Jurkat, Clone E6-1 (cell line): ENCODE measurements around the gene OR8B8. TPM values are rescaled to one million over a fixed set of nuclear protein-coding genes. Genes with fewer than 3 reads are reported as not detected.
"Not testable (repeated sequence)": the region's sequence is repeated elsewhere in the genome, so short reads cannot be mapped to it uniquely, and the experiment has no call there.

Experiments
- DNase-seq: peaks from one replicate; pipeline ENCODE4 v3.0.0-alpha.2; 2011; ENCODE audit warnings: low read depth, low spot score
- H3K4me3 ChIP-seq: 2 replicates; pipeline ENCODE4 v1.5.1; 2011; ENCODE audit warnings: mild to moderate bottlenecking, low read length, control low read depth, moderate library complexity
- polyA plus RNA-seq: library from polyadenylated mRNA; unstranded; fragments of >200 nt; gene quantifications from one replicate; pipeline ENCODE4 v1.2.1, GENCODE V29; 2012; ENCODE audit warnings: missing spikeins; ENCODE audit not compliant: insufficient read length, insufficient read depth

Gene OR8B8, protein sequence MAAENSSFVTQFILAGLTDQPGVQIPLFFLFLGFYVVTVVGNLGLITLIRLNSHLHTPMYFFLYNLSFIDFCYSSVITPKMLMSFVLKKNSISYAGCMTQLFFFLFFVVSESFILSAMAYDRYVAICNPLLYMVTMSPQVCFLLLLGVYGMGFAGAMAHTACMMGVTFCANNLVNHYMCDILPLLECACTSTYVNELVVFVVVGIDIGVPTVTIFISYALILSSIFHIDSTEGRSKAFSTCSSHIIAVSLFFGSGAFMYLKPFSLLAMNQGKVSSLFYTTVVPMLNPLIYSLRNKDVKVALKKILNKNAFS
- polyA plus RNA-seq = not detected

DNA sequence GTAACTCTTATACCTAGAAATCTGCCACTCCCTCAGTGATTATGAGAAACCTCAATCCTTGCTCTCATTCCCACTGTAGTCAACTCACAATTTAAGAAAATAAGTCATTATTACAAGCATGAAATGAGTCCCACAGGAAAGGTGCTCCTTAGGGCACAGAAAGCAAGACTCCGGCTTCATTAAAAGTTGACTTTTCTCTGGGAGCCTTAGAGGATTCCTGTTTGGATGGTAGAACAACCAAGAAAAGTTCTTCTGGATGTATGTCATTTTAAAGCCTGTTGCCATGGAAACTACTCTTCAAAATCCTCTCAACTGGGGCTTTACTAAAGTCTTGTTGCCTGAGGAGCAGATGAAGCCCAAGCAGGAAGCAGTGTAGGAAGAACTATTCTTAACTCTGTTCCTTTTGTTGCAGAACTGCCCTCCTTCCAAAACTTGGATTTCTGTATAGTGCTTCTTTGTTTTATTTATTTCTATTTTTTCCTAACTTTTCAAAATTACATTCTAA, at the start of gene OR8B8:
Gene OR8B8, minus strand, starts transcription at position 51 of the 505 bp plus-strand sequence. CDS start 4,611 bp downstream, outside the sequence.
- no peak for DNase-seq
- no peak within 1 kb of the TSS for H3K4me3 ChIP-seq

DNA sequence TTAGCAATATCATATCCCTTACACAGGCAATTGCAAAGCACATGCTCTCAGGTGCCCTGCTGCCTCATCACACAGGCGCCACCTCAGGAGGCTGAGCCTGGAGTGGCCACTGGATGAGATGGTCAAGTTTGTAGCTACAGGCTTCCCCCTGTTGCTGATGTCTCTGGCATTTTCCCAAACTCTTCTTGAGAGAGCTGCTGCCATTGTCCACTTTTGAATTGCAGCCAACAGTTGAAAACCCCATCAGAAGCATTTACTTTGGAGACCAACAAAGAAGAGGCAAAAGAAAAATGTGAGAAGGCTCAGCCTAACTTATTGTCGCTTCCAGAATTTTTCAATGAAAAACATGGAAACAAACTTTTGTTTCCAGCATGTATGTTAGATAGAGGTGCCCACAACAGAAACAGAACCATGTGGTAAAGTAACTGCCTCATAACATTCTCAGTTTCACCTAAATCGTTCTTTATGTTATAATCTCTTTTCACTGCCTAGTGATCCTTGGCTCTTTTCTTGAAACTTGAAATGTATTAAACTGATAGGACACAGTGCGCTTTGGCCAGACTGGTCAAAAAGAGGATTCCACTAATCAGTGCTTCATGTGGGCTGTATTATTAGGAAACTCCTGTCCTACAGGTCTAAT, 47.6 kb upstream of the OR8B8 start:
- DNase-seq = no peak
- H3K4me3 ChIP-seq = no peak overlapping the region

DNA sequence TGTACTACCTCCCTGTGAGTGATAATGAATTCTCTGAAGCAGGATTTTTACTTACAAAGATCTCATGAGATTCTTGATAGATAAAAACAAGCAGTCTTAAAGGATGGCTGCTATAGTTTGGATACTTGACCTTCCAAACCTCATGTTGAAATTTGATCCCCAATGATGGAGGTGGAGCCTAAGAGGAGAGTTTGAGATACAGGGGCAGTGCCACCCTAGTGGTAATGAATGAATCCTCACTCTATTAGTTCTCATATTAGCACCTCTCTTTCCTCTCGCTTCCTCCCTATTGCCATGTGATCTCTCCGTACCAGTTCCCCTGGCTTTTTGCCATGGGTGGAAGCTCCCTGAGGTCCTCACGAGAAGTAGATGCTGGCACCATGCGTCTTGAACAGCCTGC, 37.9 kb upstream of the OR8B8 start:
- DNase-seq = no peak
- H3K4me3 ChIP-seq = no peak overlapping the region

DNA sequence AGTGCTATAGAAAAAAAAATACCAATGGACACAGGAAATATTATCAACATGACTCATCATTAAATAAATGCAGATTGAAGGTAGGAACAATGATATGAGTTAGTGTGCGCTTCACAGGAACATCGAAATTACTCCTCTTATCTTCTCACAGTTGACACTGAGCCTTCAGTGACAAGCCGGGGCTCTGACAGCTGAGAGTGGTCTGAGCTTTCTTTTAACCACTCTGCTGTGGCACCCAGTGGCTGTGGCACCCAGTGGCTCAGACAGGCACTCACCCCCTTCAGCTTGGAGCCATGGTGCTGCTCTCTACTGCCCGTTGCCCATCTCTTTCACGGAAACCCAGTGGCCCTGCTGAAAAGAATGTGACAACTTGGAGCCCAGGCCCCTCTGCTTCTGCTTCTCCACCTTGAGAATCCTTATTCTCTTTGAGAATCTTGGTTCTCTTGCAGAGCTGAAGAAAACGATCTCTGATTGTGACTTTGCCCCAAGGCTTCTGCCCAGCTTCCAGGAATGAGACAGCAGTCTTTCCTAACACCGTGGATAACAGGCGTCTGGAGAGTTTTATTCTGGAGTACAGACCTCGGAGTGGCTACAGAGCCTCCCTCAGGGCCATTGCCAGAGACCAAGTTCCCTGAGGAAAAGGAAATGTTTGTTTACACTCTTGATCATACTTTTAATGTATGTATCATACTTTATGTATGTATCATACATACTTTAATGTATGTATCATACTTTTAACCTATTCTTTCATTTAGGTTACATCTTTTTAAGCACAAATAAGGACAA, 37.1 kb upstream of the OR8B8 start:
- no peak overlapping the region for H3K4me3 ChIP-seq
- no peak for DNase-seq

DNA sequence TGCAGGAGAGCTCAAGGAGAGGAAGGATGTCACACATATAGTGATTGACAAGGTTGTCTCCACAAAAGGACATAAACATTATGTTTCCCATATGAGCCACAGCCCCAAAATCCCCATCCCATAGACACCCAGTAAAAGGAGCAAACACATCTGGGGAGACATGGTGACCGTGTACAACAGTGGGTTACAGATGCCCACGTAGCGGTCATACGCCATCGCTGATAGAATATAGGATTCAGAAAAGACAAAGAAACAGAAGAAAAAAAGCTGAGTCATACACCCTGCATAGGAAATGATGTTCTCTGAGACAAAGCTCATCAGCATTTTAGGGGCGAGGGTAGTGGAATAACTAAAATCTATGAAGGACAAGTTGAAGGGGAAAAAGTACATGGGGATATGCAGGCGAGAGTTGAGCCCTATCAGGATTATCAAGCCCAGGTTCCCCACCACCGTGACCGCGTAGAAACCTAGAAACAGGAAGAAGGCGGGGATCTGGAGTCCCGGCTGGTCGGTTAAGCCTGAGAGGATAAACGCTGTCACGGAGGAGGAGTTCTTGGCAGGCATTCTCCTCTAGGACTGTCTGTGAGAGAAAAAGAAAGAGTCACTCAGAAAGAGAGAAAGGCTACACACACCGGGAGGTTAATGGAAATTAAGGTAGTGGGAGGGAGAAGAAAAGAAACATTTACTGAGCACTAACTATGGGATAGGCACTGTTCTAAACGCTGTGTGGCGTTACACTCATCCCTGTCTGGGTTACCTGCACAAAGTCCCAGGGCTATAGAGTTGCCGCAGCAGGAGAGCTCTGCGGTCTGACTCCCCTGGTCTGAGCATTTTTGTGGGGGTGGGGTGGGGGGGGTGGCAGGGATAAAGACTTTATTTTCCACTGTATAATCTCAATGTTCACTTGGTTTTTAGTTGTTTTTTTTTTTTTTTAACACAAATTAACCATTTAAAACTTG, 36.1 kb upstream of the OR8B8 start:
- DNase-seq = peak; percentile 40

DNA sequence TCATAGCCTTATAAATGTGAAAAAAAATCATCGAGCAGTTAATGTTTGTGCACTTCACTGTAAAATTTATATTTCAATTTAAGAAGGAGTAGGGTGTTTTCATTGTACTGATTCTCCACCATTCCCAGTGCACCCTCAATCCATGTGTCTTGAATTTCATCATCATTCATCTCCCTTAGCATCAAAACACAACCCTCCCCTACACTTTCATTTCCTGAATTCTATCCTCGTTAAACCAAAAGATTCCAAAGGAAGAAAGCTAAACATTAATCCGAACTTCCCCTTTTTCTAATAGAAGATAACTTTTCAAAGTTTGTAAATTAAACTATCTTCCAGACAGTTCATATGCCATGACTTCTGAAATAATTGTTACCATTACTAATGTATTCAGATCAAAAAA, 34.1 kb upstream of the OR8B8 start:
- H3K4me3 ChIP-seq = no peak overlapping the region
- DNase-seq = no peak

More for the DNA sequence above, 36.1 kb upstream of the OR8B8 start:
- H3K4me3 ChIP-seq = peak overlapping the region; percentile 55

DNA sequence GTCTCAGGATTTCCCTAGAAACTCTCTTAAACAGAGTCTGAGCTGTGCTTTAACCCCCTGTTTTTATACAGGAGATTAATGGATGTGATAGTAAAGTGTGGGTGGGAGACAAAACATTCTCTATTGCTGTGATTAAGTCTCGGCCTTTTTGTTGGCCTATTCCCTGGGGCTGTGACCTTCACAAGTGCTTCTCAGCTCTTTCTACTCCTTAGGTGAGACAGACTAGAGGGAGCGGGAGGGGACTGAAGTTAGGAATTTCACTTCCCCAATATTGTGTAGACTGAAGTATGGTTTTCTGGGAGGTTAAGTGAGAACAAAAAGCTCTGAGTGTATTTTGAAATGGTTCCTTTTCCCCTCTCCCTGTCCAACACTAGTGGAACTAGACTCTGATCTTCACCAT, 29.8 kb upstream of the OR8B8 start:
- no peak overlapping the region for H3K4me3 ChIP-seq
- no peak for DNase-seq

DNA sequence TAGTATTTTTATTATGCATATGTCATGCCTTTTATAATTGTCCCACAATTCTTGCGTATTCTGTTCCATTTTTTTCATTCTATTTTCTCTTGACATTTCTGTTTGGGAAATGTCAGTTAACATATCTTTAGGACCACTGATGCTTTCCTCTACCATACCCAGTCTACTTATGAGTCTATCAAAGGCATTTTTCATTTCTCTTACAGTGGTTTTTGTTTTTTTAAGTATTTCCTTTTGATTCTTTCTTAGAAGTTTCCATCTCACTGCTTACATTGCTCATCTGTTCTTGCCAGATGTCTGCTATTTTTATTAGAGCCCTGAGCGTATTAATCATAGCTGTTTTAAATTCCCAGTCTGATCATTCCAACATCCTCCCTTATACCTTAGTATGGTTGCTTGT, 29.3 kb upstream of the OR8B8 start:
- no peak overlapping the region for H3K4me3 ChIP-seq
- DNase-seq = no peak

DNA sequence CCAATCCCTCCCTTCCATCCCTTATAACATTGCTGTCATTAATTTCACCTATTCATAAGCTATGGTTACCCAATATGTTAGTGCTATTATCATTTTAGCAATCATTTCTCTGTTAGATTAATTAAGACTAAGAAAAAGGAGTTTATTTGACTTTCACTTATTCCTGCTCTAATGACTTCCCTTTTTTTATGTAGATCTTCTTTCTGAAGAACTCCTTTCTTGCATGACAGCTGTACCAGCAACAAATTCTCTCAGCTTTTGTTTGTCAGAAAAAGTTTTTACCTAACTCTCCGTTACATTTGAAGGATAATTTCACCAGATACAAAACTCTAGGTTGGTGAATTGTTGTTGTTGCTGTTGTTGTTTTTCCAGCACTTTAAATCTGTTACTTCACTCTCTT, 28.6 kb upstream of the OR8B8 start:
- H3K4me3 ChIP-seq = no peak overlapping the region
- no peak for DNase-seq

DNA sequence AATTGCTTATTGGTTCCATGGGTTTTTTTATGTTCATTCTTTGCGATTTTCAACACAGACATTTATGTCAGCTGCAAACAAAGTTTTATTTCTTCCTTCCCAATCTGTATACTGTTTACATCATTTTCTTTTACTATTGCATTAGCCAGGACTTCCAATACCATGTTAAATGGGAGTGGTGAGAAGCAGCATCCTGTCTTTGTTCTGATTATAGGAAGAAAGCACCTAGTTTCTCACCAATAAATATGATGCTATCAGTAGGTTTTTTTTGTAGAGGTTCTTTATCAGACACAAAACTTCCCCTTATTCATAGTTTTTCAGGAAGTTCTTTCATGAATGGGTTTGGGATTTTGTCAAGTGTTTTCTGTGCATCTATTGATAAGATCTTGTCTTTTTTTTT, 28.0 kb upstream of the OR8B8 start:
- H3K4me3 ChIP-seq = no peak overlapping the region

DNA sequence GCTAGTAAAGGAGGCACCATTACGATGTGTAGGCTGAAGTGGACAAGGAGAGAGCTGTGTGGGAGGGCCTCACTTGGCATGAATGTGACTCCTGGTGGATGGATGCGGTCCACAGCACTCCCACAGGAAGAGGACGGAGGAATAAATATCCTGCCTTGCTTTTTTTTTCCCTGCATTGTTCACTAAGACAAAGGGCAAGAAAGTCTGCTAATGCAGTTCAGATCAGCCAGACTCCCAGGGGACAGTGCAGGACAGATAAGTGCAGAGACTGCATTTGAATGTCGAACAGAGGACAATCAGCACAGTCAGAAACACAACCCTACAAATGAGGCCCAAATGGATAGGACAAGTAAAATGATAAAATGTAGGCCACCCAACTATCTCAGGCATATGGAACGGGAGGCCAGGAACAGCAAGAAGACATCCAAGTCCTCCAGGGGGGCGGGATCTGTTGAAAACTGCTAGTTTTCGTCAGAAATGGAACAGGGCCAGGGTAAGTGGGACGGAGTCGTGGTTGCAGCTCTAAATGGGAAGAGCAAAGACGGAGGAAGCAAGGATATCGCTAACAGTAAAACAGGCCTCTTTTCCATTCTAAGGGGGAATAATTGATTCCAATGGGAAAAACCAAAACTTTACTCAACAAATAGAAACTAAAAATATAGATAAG, 25.2 kb upstream of the OR8B8 start:
- DNase-seq = no peak
- no peak overlapping the region for H3K4me3 ChIP-seq

More for the DNA sequence above, 28.0 kb upstream of the OR8B8 start:
- DNase-seq = no peak

DNA sequence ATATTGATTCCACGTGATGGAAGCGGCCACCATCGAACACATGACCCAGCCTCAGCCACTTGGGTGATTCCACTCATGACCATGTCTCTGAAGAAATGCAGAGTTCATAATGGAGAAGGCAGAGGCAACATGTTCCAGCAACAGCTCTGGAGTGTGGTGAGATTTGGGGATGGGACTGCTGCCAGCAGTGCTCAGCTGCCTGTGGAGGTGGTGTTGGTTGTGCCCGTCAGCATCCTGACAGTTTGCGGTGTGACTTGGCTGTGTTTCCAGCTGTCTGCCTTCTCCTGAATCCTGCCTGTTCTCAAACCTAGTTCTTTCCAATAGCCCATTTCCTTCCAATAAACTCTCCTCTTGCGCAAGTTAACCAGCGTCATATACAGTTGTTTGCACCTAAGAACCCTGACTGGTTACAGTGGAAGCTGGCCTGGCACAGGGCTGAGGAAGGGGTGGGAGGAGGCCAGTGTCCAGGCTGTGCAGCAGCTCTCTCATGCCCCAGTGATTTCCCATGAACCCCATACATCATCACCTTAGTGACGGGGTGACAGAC, 22.0 kb upstream of the OR8B8 start:
- no peak for DNase-seq
- no peak overlapping the region for H3K4me3 ChIP-seq

DNA sequence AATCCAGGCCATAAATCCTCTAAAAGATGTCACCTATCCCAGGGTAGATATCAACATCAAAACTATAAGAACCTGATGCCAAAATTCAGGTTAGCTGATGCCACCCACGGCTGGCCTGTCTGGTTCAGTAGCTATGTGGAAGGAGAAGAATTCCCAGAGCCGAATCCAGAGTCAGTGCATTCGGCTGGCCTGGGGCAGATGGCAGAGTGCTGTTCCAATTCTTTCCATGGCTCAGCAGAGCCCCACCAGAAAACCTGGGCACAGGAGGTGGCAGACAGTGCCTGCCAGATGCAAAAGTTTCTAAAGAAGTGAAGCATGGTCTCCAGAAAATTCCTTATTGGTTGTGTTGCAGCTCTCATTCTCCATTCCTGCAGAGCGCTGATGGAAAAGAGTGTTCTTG, 19.9 kb upstream of the OR8B8 start:
- no peak overlapping the region for H3K4me3 ChIP-seq
- DNase-seq = no peak

DNA sequence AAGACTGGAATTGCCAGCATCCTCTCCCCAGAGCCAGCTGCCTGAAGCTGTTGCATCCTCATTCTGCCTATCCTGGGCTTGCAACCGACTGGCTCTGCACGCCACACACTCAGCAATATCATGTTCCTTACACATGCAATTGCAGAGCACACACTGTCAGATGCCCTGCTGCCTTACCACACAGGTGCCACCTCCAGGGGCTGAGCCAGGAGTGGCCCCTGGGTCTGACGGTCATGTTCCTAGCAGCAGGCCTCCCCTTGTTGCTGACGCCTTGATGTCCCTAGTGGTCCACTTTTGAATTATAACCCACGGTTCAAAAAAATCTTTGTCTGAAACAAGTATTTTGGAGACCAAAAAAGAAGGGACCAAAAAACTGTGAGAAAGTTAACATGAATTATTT, 18.5 kb upstream of the OR8B8 start:
- H3K4me3 ChIP-seq = no peak overlapping the region
- DNase-seq = no peak

DNA sequence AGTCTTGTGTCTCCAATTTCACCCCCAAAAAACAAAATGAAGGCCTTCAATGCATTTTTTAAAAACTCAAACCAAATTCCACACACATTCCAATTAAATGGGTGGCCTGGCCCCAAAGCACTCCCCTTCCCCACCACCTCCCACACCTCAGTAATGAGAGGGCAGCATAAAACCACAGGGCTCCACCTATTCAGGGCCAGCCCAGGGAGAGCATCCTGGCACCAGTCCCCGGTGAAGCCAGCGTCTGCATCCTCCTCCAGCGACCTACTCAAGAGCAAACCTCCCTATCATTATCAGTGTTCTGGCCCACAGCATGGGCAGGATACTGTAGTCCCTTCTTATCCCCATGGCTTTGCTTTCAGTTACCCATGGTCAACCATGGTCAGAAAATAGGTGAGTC, 17.8 kb upstream of the OR8B8 start:
- no peak for DNase-seq
- H3K4me3 ChIP-seq = no peak overlapping the region

DNA sequence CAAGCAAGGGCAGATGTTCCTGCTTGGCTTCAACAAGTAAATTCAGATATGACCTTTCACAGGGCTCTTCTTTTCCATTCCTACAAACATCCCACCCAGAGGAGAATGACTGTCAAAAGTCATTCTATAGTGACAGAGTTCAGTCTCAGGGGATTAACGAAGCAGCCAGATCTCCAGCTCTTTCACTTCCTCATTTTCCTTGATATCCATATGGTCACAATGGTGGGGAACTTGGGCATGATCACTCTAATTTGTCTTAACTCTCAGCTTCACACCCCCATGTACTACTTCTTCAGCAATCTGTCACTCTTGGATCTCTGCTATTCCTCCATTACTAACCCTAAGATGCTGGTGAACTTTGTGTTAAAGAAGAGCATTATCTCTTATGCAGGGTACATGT, 15.0 kb upstream of the OR8B8 start:
- DNase-seq = no peak
- no peak overlapping the region for H3K4me3 ChIP-seq

DNA sequence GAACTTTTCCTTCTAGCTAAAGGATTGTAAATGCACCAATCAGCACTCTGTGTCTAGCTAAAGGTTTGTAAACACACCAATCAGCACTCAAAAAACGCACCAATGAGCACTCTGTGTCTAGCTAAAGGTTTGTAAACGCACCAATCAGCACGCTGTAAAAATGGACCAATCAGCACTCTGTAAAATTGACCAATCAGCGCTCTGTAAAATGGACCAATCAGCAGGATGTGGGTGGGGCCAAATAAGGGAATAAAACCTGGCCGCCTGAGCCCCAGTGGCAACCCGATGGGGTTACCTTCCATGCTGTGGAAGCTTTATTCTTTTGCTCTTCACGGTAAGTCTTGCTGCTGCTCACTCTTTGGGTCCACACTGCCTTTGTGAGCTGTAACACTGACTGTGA, 13.9 kb upstream of the OR8B8 start:
- not testable (repeated sequence) for H3K4me3 ChIP-seq, DNase-seq

DNA sequence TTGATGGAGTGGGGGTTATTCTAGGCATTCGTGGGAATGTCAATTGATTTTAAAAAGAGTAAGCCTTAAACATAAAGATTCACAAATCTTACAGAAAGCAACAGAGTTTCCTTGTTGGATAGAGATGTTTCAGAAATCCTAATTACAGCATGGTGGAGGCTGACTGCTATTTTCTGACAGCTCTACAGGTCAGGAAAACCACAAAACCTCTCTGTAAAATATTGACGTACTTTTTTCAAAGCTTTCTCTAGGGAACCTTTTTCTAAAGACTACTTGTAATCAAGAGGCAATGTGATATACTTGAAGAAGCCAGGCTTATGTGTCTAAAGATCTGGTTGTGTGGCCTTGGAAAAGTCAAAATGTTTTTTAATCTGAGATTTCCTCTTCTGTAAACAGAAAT, 9.1 kb upstream of the OR8B8 start:
- no peak overlapping the region for H3K4me3 ChIP-seq
- DNase-seq = peak; percentile 22
